Measurements from ENCODE around the gene ABHD2.

DNA sequence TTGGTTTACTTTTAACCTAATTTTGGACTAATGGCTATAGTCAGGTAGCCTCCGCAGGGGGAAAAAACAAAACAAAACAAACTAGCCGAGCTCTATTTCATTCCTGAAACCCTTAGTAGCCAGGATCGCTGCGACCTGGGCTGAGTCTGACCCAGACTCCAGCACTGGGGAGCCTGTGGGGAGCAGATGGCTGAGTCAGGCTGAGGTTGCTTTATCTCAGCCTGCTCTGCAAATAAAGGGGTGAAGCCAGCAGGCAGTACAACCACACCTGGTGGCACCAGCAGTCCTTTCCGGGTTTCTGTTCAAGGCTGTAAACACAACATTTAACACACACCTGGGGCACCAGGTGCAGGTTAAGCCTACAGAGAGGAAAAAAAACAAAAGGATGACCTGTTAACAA, 27.3 kb downstream of the ABHD2 start:
- TF ChIP-seq, protein P1, sequence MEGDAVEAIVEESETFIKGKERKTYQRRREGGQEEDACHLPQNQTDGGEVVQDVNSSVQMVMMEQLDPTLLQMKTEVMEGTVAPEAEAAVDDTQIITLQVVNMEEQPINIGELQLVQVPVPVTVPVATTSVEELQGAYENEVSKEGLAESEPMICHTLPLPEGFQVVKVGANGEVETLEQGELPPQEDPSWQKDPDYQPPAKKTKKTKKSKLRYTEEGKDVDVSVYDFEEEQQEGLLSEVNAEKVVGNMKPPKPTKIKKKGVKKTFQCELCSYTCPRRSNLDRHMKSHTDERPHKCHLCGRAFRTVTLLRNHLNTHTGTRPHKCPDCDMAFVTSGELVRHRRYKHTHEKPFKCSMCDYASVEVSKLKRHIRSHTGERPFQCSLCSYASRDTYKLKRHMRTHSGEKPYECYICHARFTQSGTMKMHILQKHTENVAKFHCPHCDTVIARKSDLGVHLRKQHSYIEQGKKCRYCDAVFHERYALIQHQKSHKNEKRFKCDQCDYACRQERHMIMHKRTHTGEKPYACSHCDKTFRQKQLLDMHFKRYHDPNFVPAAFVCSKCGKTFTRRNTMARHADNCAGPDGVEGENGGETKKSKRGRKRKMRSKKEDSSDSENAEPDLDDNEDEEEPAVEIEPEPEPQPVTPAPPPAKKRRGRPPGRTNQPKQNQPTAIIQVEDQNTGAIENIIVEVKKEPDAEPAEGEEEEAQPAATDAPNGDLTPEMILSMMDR (IDR thresholded peaks at IDR 0.05; ENCODE audit: low read depth, low read length), result no peak
- no peak for TF ChIP-seq POLR2A (IDR thresholded peaks at IDR 0.05; ENCODE audit: extremely low read depth, insufficient read length)
- TF ChIP-seq, protein P2, sequence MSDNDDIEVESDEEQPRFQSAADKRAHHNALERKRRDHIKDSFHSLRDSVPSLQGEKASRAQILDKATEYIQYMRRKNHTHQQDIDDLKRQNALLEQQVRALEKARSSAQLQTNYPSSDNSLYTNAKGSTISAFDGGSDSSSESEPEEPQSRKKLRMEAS (IDR thresholded peaks at IDR 0.05; ENCODE audit: low read depth, low read length), result no peak
